ENCODE measurements around the gene FBXO28. TPM values are rescaled to one million over a fixed set of nuclear protein-coding genes. Genes with fewer than 3 reads are reported as not detected.

FBXO28 gene
- total and polyA plus RNA-seq, 2 donors (not counting 3 experiments of a cell fraction or from before 2014, with no cell fraction given) = 8.9 to 32.6 TPM

- peaks cover 0 to 3% of the 10 kb centered on the region in 2 experiments for H3K27me3 ChIP-seq (ENCODE audit: control insufficient read depth in 2 of 2, insufficient read depth in 2 of 2, low read length in 2 of 2)
- H3K79me2 ChIP-seq (ENCODE audit: control insufficient read depth, insufficient read depth, low read length) = no peaks in the 10 kb centered on the region
- no peak overlapping the region for H2AFZ ChIP-seq (ENCODE audit: low read depth, low read length)
- dilution Hi-C loops (cut with MboI; ENCODE audit: extremely low pct_ligation_motif_present, low sequenced_read_pairs) (no loop called here), intact Hi-C loops (cut with micrococcal nuclease) (no loop called here)
- no peak overlapping the region for H3K27ac ChIP-seq (ENCODE audit: insufficient read depth, low read depth, low read length)
- no TSS peak for BruUV-seq (replicated peaks)
- no peaks in the 10 kb centered on the region for H3K36me3 ChIP-seq (ENCODE audit: control insufficient read depth in 2 of 2, extremely low read depth in 1 of 2, insufficient read depth in 2 of 2, low read length in 2 of 2)
- no peak overlapping the region for H3K4me2 ChIP-seq (ENCODE audit: insufficient read depth, low read length)
- no peak for DNase-seq (ENCODE audit: low read depth, low spot score)
- H3K9me3 ChIP-seq (replicated peaks; ENCODE audit: control insufficient read depth, insufficient read depth, low read length) = no peaks in the 10 kb centered on the region
- H3K9me1 ChIP-seq (replicated peaks; ENCODE audit: control insufficient read depth, extremely low read depth, insufficient read depth, low read length) = no peaks in the 10 kb centered on the region
- POLR2A ChIA-PET = no interaction called here
- no peak overlapping the region for H3K9ac ChIP-seq (replicated peaks; ENCODE audit: extremely low read depth, insufficient read depth, low read length)
- CTCF ChIA-PET = interaction anchor here (1.4 kb wide), 1 partner anchor 161 kb away, joined by 3 read pairs; no protein-coding TSS in a partner anchor
- no peak for FAIRE-seq
- H4K20me1 ChIP-seq (replicated peaks; ENCODE audit: control insufficient read depth, extremely low read depth, insufficient read depth, low read length) = no peaks in the 10 kb centered on the region
- peaks cover 11% of the 10 kb centered on the region for H3K4me1 ChIP-seq (ENCODE audit: control insufficient read depth, extremely low read depth, insufficient read depth, low read length)
- no peak for TF ChIP-seq POLR2AphosphoS5 (IDR thresholded peaks at IDR 0.05; ENCODE audit: insufficient read depth, low read depth, low read length)
- TF ChIP-seq FOS (IDR thresholded peaks at IDR 0.05; ENCODE audit: borderline replicate concordance, insufficient read depth, low read length) = no peak
- TF ChIP-seq POLR2A (IDR thresholded peaks at IDR 0.05; ENCODE audit: low read depth, low read length) = no peak
- no peak for TF ChIP-seq EZH2 (IDR thresholded peaks at IDR 0.05; ENCODE audit: borderline replicate concordance, low read depth, low read length, severe bottlenecking)
- no peak overlapping the region for H3K4me3 ChIP-seq (replicated peaks in 1 of 3; ENCODE audit: insufficient read depth in 1 of 3, low read depth in 1 of 3, low read length in 3 of 3)
Observed at GRCh38 chr1:224172229-224172628, 58.3 kb downstream of the FBXO28 start.

- Histone ChIP-seq H3K4me2 (ENCODE audit: insufficient read depth, low read length) (no peak overlapping the region), H3K4me1 (ENCODE audit: control insufficient read depth, extremely low read depth, insufficient read depth, low read length) (peaks cover 10% of the 10 kb centered on the region), H3K9me3 (replicated peaks; ENCODE audit: control insufficient read depth, insufficient read depth, low read length) (no peaks in the 10 kb centered on the region), H2AFZ (ENCODE audit: low read depth, low read length) (no peak overlapping the region), H3K27me3 (ENCODE audit: control insufficient read depth in 2 of 2, insufficient read depth in 2 of 2, low read length in 2 of 2) (peaks cover 0 to 3% of the 10 kb centered on the region in 2 experiments), H4K20me1 (replicated peaks; ENCODE audit: control insufficient read depth, extremely low read depth, insufficient read depth, low read length) (no peaks in the 10 kb centered on the region), H3K36me3 (ENCODE audit: control insufficient read depth in 2 of 2, extremely low read depth in 1 of 2, insufficient read depth in 2 of 2, low read length in 2 of 2) (no peaks in the 10 kb centered on the region), H3K9ac (replicated peaks; ENCODE audit: extremely low read depth, insufficient read depth, low read length) (no peak overlapping the region), H3K4me3 (replicated peaks in 1 of 3; ENCODE audit: insufficient read depth in 1 of 3, low read depth in 1 of 3, low read length in 3 of 3) (no peak overlapping the region), H3K9me1 (replicated peaks; ENCODE audit: control insufficient read depth, extremely low read depth, insufficient read depth, low read length) (no peaks in the 10 kb centered on the region), H3K79me2 (ENCODE audit: control insufficient read depth, insufficient read depth, low read length) (no peaks in the 10 kb centered on the region), H3K27ac (ENCODE audit: insufficient read depth, low read depth, low read length) (no peak overlapping the region)
- FAIRE-seq (no peak), DNase-seq (ENCODE audit: low read depth, low spot score) (no peak)
- no TSS peak for BruUV-seq (replicated peaks)
- TF ChIP-seq FOS (IDR thresholded peaks at IDR 0.05; ENCODE audit: borderline replicate concordance, insufficient read depth, low read length) = no peak
- TF ChIP-seq EZH2 (IDR thresholded peaks at IDR 0.05; ENCODE audit: borderline replicate concordance, low read depth, low read length, severe bottlenecking) = no peak
- TF ChIP-seq MAX (IDR thresholded peaks at IDR 0.05; ENCODE audit: insufficient read depth, insufficient read length) = no peak
- TF ChIP-seq JUN (IDR thresholded peaks at IDR 0.05; ENCODE audit: borderline replicate concordance, insufficient read depth, insufficient read length, low read depth) = no peak
- TF ChIP-seq POLR2A (IDR thresholded peaks at IDR 0.05; ENCODE audit: low read depth, low read length) = no peak
- TF ChIP-seq MYC (IDR thresholded peaks at IDR 0.05; ENCODE audit: low read depth, low read length) = no peak
- intact Hi-C loops (cut with micrococcal nuclease) (no loop called here), dilution Hi-C loops (cut with MboI; ENCODE audit: extremely low pct_ligation_motif_present, low sequenced_read_pairs) (no loop called here)
- ChIA-PET CTCF (interaction anchor here (0.6 to 1.1 kb wide), 2 partner anchors 67 to 70 kb away, joined by 3 read pairs; no protein-coding TSS in a partner anchor), POLR2A (no interaction called here)
Observed at GRCh38 chr1:224173523-224173922, 59.6 kb downstream of the FBXO28 start.

Data from endothelial cell of umbilical vein (primary cell).